Measurements from ENCODE around the gene VAPA. TPM values are rescaled to one million over a fixed set of nuclear protein-coding genes. Genes with fewer than 3 reads are reported as not detected.

VAPA gene
- total RNA-seq, 4 donors from 2014 or later, result 188 to 221 (median 209) TPM

GRCh38 chr18:9876212-9876866 lies 37.5 kb upstream of the VAPA start:
- WGBS, 2 donors, result 89 to 93% methylated on average over 2 of the region's 2 CpGs
- H3K4me3 ChIP-seq (ENCODE audit: low read depth, poor library complexity, severe bottlenecking), result no peak overlapping the region
- intact Hi-C loops (cut with DNase I; ENCODE audit: low total_unique reads), result no loop called here
- no peak for TF ChIP-seq CTCF (IDR thresholded peaks at IDR 0.05)
- no peak for TF ChIP-seq POLR2A (IDR thresholded peaks at IDR 0.05)
- DNase-seq (ENCODE audit: low spot score in 2 of 2), result no peak

- H3K4me3 ChIP-seq (ENCODE audit: low read depth, poor library complexity, severe bottlenecking), result no peak overlapping the region
- no peak for TF ChIP-seq CTCF (IDR thresholded peaks at IDR 0.05)
- TF ChIP-seq POLR2A (IDR thresholded peaks at IDR 0.05), result no peak
- WGBS, 2 donors, result 36 to 38% methylated on average over 9 of the region's 9 CpGs
- DNase-seq (ENCODE audit: low spot score in 2 of 2), result no peak
- intact Hi-C loops (cut with DNase I; ENCODE audit: low total_unique reads), result no loop called here
Measured at GRCh38 chr18:9876867-9877654, 36.8 kb upstream of the VAPA start.

- H3K4me3 ChIP-seq (ENCODE audit: low read depth, poor library complexity, severe bottlenecking), result no peak overlapping the region
- DNase-seq (ENCODE audit: low spot score in 2 of 2), result no peak
- no peak for TF ChIP-seq POLR2A (IDR thresholded peaks at IDR 0.05)
- no peak for TF ChIP-seq CTCF (IDR thresholded peaks at IDR 0.05)
- intact Hi-C loops (cut with DNase I; ENCODE audit: low total_unique reads), result no loop called here
Measured at GRCh38 chr18:9877655-9878014, 36.2 kb upstream of the VAPA start.

GRCh38 chr18:9878095-9878494 lies 35.7 kb upstream of the VAPA start:
- intact Hi-C loops (cut with DNase I; ENCODE audit: low total_unique reads), result no loop called here
- 95% methylated on average over 1 of the region's 1 CpG for WGBS, 2 donors
- H3K4me3 ChIP-seq (ENCODE audit: low read depth, poor library complexity, severe bottlenecking), result no peak overlapping the region
- DNase-seq (ENCODE audit: low spot score in 2 of 2), result no peak
- TF ChIP-seq POLR2A (IDR thresholded peaks at IDR 0.05) (no peak), CTCF (IDR thresholded peaks at IDR 0.05) (no peak)

- intact Hi-C loops (cut with DNase I; ENCODE audit: low total_unique reads), result no loop called here
- WGBS, 2 donors, result 91 to 98% methylated on average over 6 of the region's 6 CpGs
- DNase-seq (ENCODE audit: low spot score in 2 of 2), result no peak
- no peak overlapping the region for H3K4me3 ChIP-seq (ENCODE audit: low read depth, poor library complexity, severe bottlenecking)
- TF ChIP-seq CTCF (IDR thresholded peaks at IDR 0.05), result no peak
- no peak for TF ChIP-seq POLR2A (IDR thresholded peaks at IDR 0.05)
Measured at GRCh38 chr18:9878783-9879242, 35.0 kb upstream of the VAPA start.

All from lower leg skin (tissue), 4 donors.